Body of pancreas (tissue), 4 donors: ENCODE data around the gene C2orf72. TPM values are rescaled to one million over a fixed set of nuclear protein-coding genes. Genes with fewer than 3 reads are reported as not detected.

ENCODE experiments used
- ATAC-seq: fragments of 150-250 bp; one replicate; pipeline ENCODE4 v1.9.1; 2016
- DNase-seq, 4 donors: peaks; one replicate each; pipeline ENCODE4 v3.0.0-alpha.2; 2019
- H3K27ac ChIP-seq, 4 donors: fragments of 200-600 bp; sonication (generic); 1 replicate in 3 of 4; 2 replicates in 1 of 4; pipeline versions ENCODE4 v1.5.1 to v1.6.1; 2016 to 2019; ENCODE audit warnings: mild to moderate bottlenecking in 1 of 4, mixed read lengths in 1 of 4, moderate library complexity in 1 of 4
- H3K27me3 ChIP-seq, 2 donors: fragments of 200-600 bp; sonication (generic); one replicate each; pipeline ENCODE4 v1.6.0; 2016; ENCODE audit warnings: mild to moderate bottlenecking in 1 of 2
- H3K36me3 ChIP-seq, 2 donors: fragments of 200-600 bp; sonication (generic); replicated peaks in 1 of 2; 2 replicates each; pipeline ENCODE4 v1.5.1; 2016; ENCODE audit warnings: low read depth in 2 of 2; ENCODE audit not compliant: insufficient read depth in 1 of 2
- H3K4me1 ChIP-seq: fragments of 200-600 bp; sonication (generic); one replicate; pipeline ENCODE4 v1.6.0; 2016
- H3K4me3 ChIP-seq, 2 donors: fragments of 200-600 bp; sonication (generic); 1 replicate in 1 of 2; 2 replicates in 1 of 2; pipeline ENCODE4 v1.5.1; 2016 to 2019
- H3K9me3 ChIP-seq, 3 donors: fragments of 200-600 bp; sonication (generic); 1 replicate in 2 of 3; 2 replicates in 1 of 3; pipeline ENCODE4 v1.5.1; 2016
- CTCF ChIP-seq, 7 experiments: fragments of 450-650 bp in 4 of 7; fragments of 200-600 bp in 3 of 7; sonication (generic) in 3 of 7; IDR thresholded peaks; one replicate each; pipeline ENCODE4 v1.5.1; 2016 to 2019; ENCODE audit warnings: antibody characterized with exemption in 7 of 7
- POLR2A ChIP-seq, 3 donors: fragments of 450-650 bp; IDR thresholded peaks; one replicate each; pipeline ENCODE4 v1.6.1; 2016; ENCODE audit warnings: antibody characterized with exemption in 3 of 3, mild to moderate bottlenecking in 2 of 3
- WGBS, 2 donors: methylation state at CpG; one replicate each; pipeline ENCODE4 v1.1.5; 2017; 5-methylcytosine and 5-hydroxymethylcytosine counted together
- intact Hi-C: fragments of 100-400 bp; cut with DNase I; formaldehyde crosslinking; loops from one replicate; pipeline ENCODE4 v1.15.1; 2023
- total RNA-seq, 2 donors: library from RNA; depleted of rRNA; stranded (reverse); fragments of >200 nt; gene quantifications; one replicate each; pipeline ENCODE4 v1.1.0, GENCODE V29; 2016

The C2orf72 gene
- total RNA-seq, 2 donors from 2014 or later = 14.5 to 52.1 TPM

GRCh38 chr2:231034291-231034882 lies 2.9 kb upstream of the C2orf72 start:
- Histone ChIP-seq H3K27me3 (no peaks in the 10 kb centered on the region), H3K9me3 (no peaks in the 10 kb centered on the region), H3K27ac (peak overlapping the region in 3 of 4 donors; percentile 1 to 40 (median 13)), H3K4me3 (no peak overlapping the region), H3K4me1 (peaks cover 32% of the 10 kb centered on the region), H3K36me3 (no peaks in the 10 kb centered on the region)
- TF ChIP-seq CTCF (IDR thresholded peaks at IDR 0.05) (no peak), POLR2A (IDR thresholded peaks at IDR 0.05) (no peak)
- DNase-seq (no peak), ATAC-seq (no peak)
- intact Hi-C loops = no loop called here
- WGBS, 2 donors = 4 to 8% methylated on average over 4 of the region's 4 CpGs

GRCh38 chr2:231036131-231036530 lies 1.2 kb upstream of the C2orf72 start:
- intact Hi-C loops = no loop called here
- Histone ChIP-seq H3K27ac (no peak overlapping the region), H3K4me3 (no peak overlapping the region), H3K27me3 (no peaks in the 10 kb centered on the region), H3K4me1 (peaks cover 39% of the 10 kb centered on the region), H3K9me3 (no peaks in the 10 kb centered on the region), H3K36me3 (no peaks in the 10 kb centered on the region)
- TF ChIP-seq POLR2A (IDR thresholded peaks at IDR 0.05) (no peak), CTCF (IDR thresholded peaks at IDR 0.05) (no peak)
- 69 to 74% methylated on average over 4 of the region's 4 CpGs for WGBS, 2 donors
- ATAC-seq = no peak
- DNase-seq = no peak

- ATAC-seq = no peak
- no peaks in the 10 kb centered on the region for H3K27me3 ChIP-seq
- no peaks in the 10 kb centered on the region for H3K36me3 ChIP-seq
- no peak for DNase-seq
- TF ChIP-seq POLR2A (IDR thresholded peaks at IDR 0.05) (no peak), CTCF (IDR thresholded peaks at IDR 0.05) (no peak)
- intact Hi-C loops = no loop called here
- H3K4me3 ChIP-seq = no peak overlapping the region
- H3K4me1 ChIP-seq = peaks cover 44% of the 10 kb centered on the region
- H3K27ac ChIP-seq = peak overlapping the region in 1 of 4 donors; percentile 26
- WGBS, 2 donors = 61 to 66% methylated on average over 12 of the region's 12 CpGs
- H3K9me3 ChIP-seq = no peaks in the 10 kb centered on the region
Measured at GRCh38 chr2:231036578-231037106, 681 bp upstream of the C2orf72 start.

- DNase-seq = peak; percentile 31 to 67 (median 56)
- Histone ChIP-seq H3K4me3 (no peak overlapping the region), H3K27me3 (no peaks in the 10 kb centered on the region), H3K27ac (peak overlapping the region in 3 of 4 donors; percentile 54 to 80 (median 55)), H3K4me1 (peaks cover 41% of the 10 kb centered on the region), H3K36me3 (no peaks in the 10 kb centered on the region), H3K9me3 (no peaks in the 10 kb centered on the region)
- intact Hi-C loops = no loop called here
- 1 to 13% methylated on average over 17 to 62 of the region's 104 CpGs for WGBS, 2 donors
- no peak for TF ChIP-seq POLR2A (IDR thresholded peaks at IDR 0.05)
- TF ChIP-seq CTCF (IDR thresholded peaks at IDR 0.05) = peak in 2 of 7 experiments; percentile 56 to 65
- ATAC-seq = peak; percentile 74
Measured at GRCh38 chr2:231037731-231038482, 584 bp downstream of the C2orf72 start.
